ENCODE data around the gene MED15.

MED15 gene

GRCh38 chr22:20525048-20525447 is 17.6 kb downstream of the MED15 start:
- peaks cover 11% of the 10 kb centered on the region for H3K36me3 ChIP-seq (ENCODE audit: control insufficient read depth, insufficient read depth, low read length)
- no peak for TF ChIP-seq CTCF (IDR thresholded peaks at IDR 0.05; ENCODE audit: insufficient read depth, low read length, poor library complexity, severe bottlenecking)
- H3K4me3 ChIP-seq (replicated peaks; ENCODE audit: low read depth, low read length) = no peak overlapping the region
- no peak for DNase-seq (ENCODE audit: extremely low read depth, insufficient read length)
- no peaks in the 10 kb centered on the region for H3K27me3 ChIP-seq (replicated peaks; ENCODE audit: control insufficient read depth, insufficient read depth, low read length)

- TF ChIP-seq CTCF (IDR thresholded peaks at IDR 0.05; ENCODE audit: insufficient read depth, low read length, poor library complexity, severe bottlenecking) = no peak
- Histone ChIP-seq H3K4me3 (replicated peaks; ENCODE audit: low read depth, low read length) (no peak overlapping the region), H3K36me3 (ENCODE audit: control insufficient read depth, insufficient read depth, low read length) (peaks cover 17% of the 10 kb centered on the region), H3K27me3 (replicated peaks; ENCODE audit: control insufficient read depth, insufficient read depth, low read length) (no peaks in the 10 kb centered on the region)
- no peak for DNase-seq (ENCODE audit: extremely low read depth, insufficient read length)
These were observed 18.9 kb downstream of the MED15 start for GRCh38 chr22:20526305-20526627.

GRCh38 chr22:20526628-20527355 is 19.4 kb downstream of the MED15 start:
- no peak overlapping the region for H3K4me3 ChIP-seq (replicated peaks; ENCODE audit: low read depth, low read length)
- H3K27me3 ChIP-seq (replicated peaks; ENCODE audit: control insufficient read depth, insufficient read depth, low read length) = no peaks in the 10 kb centered on the region
- no peak for TF ChIP-seq CTCF (IDR thresholded peaks at IDR 0.05; ENCODE audit: insufficient read depth, low read length, poor library complexity, severe bottlenecking)
- DNase-seq (ENCODE audit: extremely low read depth, insufficient read length) = no peak
- H3K36me3 ChIP-seq (ENCODE audit: control insufficient read depth, insufficient read depth, low read length) = peaks cover 17% of the 10 kb centered on the region

GRCh38 chr22:20528405-20528978 is 21.1 kb downstream of the MED15 start:
- no peak for TF ChIP-seq CTCF (IDR thresholded peaks at IDR 0.05; ENCODE audit: insufficient read depth, low read length, poor library complexity, severe bottlenecking)
- H3K4me3 ChIP-seq (replicated peaks; ENCODE audit: low read depth, low read length) = no peak overlapping the region
- peaks cover 22% of the 10 kb centered on the region for H3K36me3 ChIP-seq (ENCODE audit: control insufficient read depth, insufficient read depth, low read length)
- DNase-seq (ENCODE audit: extremely low read depth, insufficient read length) = no peak
- H3K27me3 ChIP-seq (replicated peaks; ENCODE audit: control insufficient read depth, insufficient read depth, low read length) = no peaks in the 10 kb centered on the region

- Histone ChIP-seq H3K36me3 (ENCODE audit: control insufficient read depth, insufficient read depth, low read length) (peaks cover 29% of the 10 kb centered on the region), H3K27me3 (replicated peaks; ENCODE audit: control insufficient read depth, insufficient read depth, low read length) (no peaks in the 10 kb centered on the region), H3K4me3 (replicated peaks; ENCODE audit: low read depth, low read length) (no peak overlapping the region)
- no peak for DNase-seq (ENCODE audit: extremely low read depth, insufficient read length)
- TF ChIP-seq CTCF (IDR thresholded peaks at IDR 0.05; ENCODE audit: insufficient read depth, low read length, poor library complexity, severe bottlenecking) = no peak
These were observed 23.2 kb downstream of the MED15 start for GRCh38 chr22:20530368-20531153.
